SKM-1 treated with dmso at 0.1 percent for 144 hours (cell line): ENCODE results near the gene CNPY2.
A peak's percentile ranks its signal among the peaks of the same experiment; 100 is the strongest.
"Not testable (repeated sequence)": the region's sequence is repeated elsewhere in the genome, so short reads cannot be mapped to it uniquely, and the experiment has no call there.

Experiments used
- DNase-seq: peaks from one replicate; lab custom pipeline; 2025; ENCODE audit not compliant: unreplicated experiment; lab: John Stamatoyannopoulos, UW

Gene CNPY2

DNA sequence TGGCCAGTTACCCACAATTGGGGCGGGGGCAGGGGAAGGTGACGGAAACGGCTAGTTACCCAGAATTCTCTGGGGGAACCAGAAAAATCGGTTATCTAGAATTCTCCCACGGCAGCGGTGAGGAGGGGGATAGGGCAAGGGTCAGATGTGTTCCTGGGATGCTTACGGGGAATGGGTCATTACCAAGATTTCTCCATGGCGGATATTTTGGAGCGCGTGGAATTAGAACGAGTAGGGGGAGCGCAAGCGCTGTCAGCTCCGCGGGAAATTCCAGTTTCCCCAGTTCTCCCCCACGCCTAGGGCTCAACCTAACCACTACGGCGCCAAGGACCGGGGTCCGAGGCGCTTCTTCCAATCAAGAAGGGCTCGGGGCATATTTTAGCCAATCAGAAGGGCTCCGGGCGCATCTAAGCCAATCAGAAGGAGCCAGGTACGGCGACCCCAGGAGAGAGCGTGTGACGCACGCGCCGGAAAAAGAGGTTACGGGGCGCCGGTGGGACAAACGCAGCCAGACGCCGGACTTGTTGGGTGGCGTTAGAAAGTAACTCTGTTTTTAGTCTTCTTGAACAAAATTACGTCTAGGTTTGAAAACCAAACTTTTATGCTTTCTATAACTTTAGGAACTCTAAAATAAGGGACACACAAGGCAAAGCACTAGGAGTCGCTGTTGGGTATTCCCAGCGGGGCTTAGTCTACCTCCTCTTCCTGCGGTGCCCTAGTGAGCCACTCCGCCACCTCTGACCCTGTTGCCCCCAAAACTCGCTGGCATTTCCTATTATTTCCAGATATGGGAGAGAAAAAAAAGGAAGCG, 18.1 kb upstream of the CNPY2 start, which contains the start of gene PAN2:
Gene PAN2, minus strand, starts transcription at position 322 of the 811 bp plus-strand sequence. CDS start 906 bp downstream, outside the sequence.
- peak; percentile 77 for DNase-seq

GRCh38 chr12:56333197-56333678, 17.4 kb upstream of the CNPY2 start:
- DNase-seq, result no peak

DNA sequence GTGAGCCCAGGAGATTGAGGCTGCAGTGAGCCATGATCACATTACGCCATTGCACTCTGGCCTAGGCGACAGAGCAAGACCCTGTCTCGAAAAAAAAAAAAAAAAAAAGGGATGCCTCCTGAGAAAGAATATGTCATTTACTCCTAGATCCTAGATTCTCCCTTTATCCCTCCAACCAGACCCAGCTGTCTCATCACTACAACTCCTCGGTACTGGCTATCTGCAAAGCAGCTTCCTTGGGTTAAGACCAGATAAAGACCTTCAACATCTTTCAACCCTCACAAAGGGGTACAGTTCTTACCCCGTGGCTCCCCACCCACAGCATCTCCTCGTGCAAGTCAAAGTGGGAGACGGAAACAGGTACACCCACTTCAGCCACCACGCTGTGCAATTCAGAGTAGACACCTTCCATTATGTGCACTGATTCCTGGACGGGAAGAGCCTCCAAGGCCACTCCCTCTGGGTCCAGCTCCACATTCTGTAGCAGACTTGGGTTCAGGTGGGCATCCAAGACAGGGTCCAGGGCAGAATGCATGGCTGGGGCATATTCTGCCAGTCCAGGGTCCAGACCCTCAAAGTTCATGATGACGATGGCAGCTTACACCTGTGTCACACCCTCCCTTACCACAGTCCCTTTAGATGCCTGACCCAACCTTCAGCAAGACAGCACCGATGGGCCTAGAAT, 16.9 kb upstream of the CNPY2 start:
- DNase-seq, result no peak

DNA sequence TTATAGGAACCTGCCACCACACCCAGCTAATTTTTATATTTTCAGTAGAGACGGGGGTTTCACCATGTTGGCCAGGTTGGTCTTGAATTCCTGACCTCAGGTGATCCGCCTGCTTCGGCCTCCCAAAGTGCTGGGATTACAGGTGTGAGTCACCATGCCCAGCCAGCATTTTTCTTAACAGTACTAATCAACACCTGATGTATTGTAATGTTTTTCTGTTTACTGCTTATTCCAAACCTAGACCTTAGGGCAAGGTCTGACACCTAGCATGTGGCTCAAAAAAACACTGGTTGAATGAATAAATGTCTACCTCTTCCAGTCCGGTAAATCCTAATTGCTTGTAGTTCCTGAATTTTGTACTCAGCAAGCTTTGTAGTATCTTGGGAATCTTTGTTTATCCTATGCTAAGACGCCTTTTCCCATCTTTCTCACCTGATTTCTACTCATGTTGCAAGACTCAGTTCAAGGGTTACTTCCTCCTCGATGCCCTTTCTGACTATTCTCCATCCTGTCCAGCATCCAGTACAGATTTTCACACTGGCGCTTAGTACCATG, 15.2 kb upstream of the CNPY2 start:
- no peak for DNase-seq

GRCh38 chr12:56326533-56326932, 10.7 kb upstream of the CNPY2 start:
- DNase-seq, result no peak

DNA sequence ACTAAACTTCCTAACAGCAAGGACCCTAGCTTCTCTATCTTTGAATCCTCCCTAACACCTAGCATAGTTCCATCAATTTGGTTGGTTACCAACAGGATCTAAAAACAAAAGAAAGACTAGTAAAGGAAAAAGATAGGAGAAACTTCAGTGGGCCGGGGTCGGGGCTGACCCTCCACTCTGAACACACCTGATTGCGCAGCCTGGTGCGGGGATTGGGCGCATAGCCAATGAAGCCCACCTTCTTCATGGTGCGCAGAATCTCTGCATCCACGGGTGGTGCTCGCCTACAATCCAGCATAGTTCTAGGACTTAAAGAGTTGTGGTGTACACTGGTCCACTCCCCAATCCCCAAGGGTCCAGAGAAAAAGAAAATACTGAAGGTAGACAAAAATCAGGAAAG, 10.3 kb upstream of the CNPY2 start:
- DNase-seq, result no peak

DNA sequence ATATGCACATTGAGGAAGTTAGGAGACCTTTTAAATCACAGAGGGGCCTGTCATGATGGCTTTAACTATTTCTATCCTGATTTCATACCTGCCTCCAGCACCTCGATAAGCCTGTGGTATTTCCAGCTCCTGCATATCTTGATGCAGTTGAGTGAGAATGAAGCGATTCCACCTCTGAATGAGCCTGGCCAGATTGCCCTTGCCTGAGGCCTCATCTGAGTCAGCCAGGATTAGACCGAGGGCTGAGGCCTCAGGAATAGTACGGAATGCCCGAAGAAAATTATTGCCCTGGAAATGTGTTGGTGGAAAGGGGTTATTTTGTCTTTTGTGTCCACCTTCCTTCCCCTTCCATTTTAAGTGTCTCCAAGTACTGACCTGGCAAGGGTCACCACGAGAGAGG, 8.4 kb upstream of the CNPY2 start:
- no peak for DNase-seq

DNA sequence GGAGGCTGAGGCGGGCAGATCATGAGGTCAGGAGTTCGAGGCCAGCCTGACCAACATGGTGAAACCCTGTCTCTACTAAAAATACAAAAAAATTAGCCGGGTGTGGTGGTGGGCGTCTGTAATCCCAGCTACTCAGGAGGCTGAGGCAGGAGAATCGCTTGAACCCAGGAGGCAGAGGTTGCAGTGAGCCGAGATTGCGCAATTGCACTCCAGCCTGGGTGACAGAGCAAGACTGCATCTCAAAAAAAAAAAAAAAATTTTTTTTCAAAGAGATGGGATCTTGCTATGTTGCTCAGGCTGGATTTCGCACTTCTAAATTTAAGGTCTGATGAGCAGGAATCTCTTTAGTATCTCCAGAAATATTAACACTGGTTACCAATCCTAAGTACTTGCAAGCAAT, 5.8 kb upstream of the CNPY2 start:
- DNase-seq, result not testable (repeated sequence)

- DNase-seq, result no peak
These were observed 5.2 kb upstream of the CNPY2 start for GRCh38 chr12:56321027-56321426.

- no peak for DNase-seq
These were observed 1.9 kb upstream of the CNPY2 start for GRCh38 chr12:56317675-56318074.

- no peak for DNase-seq
These were observed 553 bp downstream of the CNPY2 start for GRCh38 chr12:56315249-56315621.

GRCh38 chr12:56311003-56311402, 4.8 kb downstream of the CNPY2 start:
- DNase-seq, result no peak

DNA sequence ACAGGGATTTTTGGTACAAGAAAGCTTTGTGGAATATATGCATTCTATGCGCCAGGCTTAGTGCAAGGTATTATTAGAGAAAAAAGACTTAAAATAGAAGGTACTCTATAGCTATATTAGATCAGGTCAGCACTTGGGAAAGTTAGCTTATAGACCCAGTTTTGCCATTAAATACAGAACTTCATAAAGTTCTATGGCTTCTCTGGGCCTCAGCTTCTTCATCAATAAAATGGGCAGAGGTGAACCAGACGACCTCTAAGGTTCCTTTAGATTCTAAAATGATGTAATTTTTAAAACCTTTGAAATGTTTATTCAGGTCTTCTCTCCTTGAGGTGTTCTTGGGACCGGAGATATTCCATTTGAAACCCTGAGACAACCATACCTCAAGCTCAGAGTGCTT, 7.1 kb downstream of the CNPY2 start:
- no peak for DNase-seq

DNA sequence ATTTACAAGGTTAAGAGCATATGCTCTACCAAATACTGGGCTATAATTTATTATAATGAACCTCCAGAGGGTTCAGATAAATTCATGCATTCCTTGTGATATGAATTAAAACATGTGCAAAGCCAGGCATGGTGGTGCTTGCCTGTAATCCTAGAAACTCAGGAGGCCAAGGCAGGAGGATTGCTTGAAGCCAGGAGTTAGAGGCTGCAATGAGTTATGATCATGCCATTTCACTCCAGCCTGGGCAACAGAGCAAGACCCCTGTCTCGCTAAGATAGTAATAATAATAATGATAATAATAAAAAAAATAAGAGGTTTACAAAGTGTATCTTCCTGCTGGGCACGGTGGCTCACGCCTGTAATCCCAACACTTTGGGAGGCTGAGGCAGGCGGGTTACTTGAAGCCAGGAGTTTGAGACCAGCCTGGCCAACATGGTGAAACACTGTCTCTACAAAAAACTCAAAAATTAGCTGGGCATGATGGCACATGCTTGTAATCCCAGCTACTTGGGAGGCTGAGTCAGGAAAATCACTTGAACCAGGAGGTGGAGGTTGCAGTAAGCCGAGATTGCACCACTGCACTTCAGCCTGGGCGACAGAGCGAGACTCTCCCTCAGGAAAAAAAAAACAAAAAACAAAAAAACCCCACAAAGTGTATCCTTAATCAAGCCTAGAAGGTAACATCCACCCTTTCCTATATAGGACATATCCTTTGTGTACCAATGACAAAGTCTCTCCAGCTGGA, 8.4 kb downstream of the CNPY2 start:
- no peak for DNase-seq

- no peak for DNase-seq
These were observed 10.8 kb downstream of the CNPY2 start for GRCh38 chr12:56304872-56305590.

DNA sequence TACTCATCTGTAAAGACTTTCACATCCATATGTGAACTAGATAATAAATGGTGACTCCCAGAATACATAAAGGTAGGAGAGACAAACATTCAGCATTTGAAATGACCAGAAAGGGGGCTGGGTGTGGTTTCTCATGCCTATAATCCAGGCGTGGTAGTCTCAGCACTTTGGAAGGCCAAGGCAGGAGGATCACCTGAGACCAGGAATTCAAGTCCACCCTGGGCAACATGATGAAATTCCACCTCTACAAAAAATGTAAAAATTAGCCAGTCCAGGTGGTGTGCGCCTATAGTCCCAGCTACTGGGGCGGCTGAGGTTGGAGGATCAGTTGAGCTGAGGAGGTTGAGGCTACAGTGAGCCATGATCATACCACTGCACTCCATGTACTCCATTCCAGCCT, 11.5 kb downstream of the CNPY2 start:
- no peak for DNase-seq

GRCh38 chr12:56300644-56301464, 14.9 kb downstream of the CNPY2 start:
- DNase-seq, result no peak

DNA sequence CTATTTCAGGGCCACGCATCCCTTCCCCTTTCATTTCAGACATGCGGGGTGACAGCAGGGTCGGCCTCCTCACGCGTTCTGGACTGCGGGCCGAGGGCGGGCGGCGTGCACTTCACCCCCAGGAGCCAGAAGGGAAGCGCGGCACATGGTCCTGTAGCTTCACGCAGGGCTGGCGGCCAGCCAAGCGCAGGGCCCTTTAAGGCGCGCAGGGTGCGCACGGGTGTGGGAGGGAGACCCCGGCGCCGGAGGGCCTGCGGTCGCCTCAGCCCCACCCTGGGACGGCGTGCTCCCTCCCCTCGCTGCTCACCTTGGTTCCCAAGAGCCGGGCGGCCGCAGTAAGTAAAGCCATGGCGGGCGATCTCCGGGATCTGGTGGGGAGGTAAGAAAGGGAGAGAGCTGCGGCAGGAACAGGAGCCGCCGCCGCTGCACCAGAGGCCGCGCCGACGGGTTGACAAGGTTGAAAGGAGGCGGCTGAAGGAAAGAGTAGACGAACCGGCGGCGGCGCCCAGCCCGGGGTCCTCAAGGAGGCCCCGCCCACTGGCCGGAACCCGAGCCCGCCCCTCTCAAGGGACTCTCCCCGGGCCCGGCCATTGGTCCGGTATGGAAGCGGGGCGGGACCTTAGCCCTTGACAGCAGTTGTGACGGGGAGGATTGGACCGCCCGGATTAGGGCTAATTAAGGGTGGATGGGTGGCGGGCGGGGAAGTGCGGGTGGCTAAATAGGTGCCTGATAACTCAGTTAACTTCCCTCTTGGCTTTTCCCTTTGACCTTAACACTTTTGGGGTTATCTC, 15.7 kb downstream of the CNPY2 start, which contains the start of gene CS:
Gene CS, minus strand, starts transcription at position 478 of the 791 bp plus-strand sequence. Its CDS starts 129 bp downstream, at position 349.
- DNase-seq, result peak; percentile 85

GRCh38 chr12:56299308-56299852, 16.4 kb downstream of the CNPY2 start:
- no peak for DNase-seq
